K562 (cell line): Measurements from ENCODE around the gene ATP5PD. TPM values are rescaled to one million over a fixed set of nuclear protein-coding genes. Genes with fewer than 3 reads are reported as not detected.
A peak's percentile ranks its signal among the peaks of the same experiment; 100 is the strongest.

Experiments
- CHCHD3 ChIP-seq: fragments of 250-450 bp; sonication (Bioruptor Pico); IDR thresholded peaks from 2 replicates; pipeline ENCODE4 v2.1.2; 2022; ENCODE audit warnings: mild to moderate bottlenecking
- CREM ChIP-seq: IDR thresholded peaks from 2 replicates; pipeline ENCODE4 v1.6.1; 2014; ENCODE audit warnings: antibody characterized with exemption, low read depth
- EP400 ChIP-seq: fragments of 450-650 bp; IDR thresholded peaks from 2 replicates; pipeline ENCODE4 v1.6.1; 2017; ENCODE audit warnings: antibody characterized with exemption, mild to moderate bottlenecking, moderate library complexity
- HDAC2 ChIP-seq: fragments of 450-650 bp; IDR thresholded peaks from 2 replicates; pipeline ENCODE4 v1.6.1; 2016; ENCODE audit warnings: mild to moderate bottlenecking
- HDAC8 ChIP-seq: fragments of 450-650 bp; IDR thresholded peaks from 2 replicates; pipeline ENCODE4 v1.6.1; 2016; ENCODE audit warnings: mild to moderate bottlenecking, missing genetic modification characterization, moderate library complexity, missing compliant biosample characterization
- MTA1 ChIP-seq: fragments of 450-650 bp; IDR thresholded peaks from 2 replicates; pipeline ENCODE4 v1.6.1; 2017; ENCODE audit warnings: borderline replicate concordance
- MYNN ChIP-seq, 2 experiments: sonication (generic); formaldehyde crosslinking in 1 of 2; IDR thresholded peaks; 2 replicates each; pipeline versions ENCODE4 v1.5.0 to v1.6.1; 2016 to 2020; ENCODE audit warnings: antibody characterized with exemption in 1 of 2, missing genetic modification reagents in 1 of 2
- NFE2 ChIP-seq: IDR thresholded peaks from 2 replicates; pipeline ENCODE4 v1.6.1; 2014; ENCODE audit warnings: antibody characterized with exemption, low read depth
- POLR2A ChIP-seq: fragments of 450-650 bp; conservative IDR thresholded peaks from 2 replicates; pipeline ENCODE4 v1.6.1; 2016
- POLR2G ChIP-seq: fragments of 200-400 bp; formaldehyde crosslinking; IDR thresholded peaks from 2 replicates; pipeline ENCODE4 v1.6.1; 2017; ENCODE audit warnings: low read depth, mild to moderate bottlenecking, antibody characterized with exemption, low read length, moderate library complexity
- SLC30A9 ChIP-seq: fragments of 250-450 bp; sonication (Bioruptor Pico); IDR thresholded peaks from 2 replicates; pipeline ENCODE4 v1.8.0; 2022; ENCODE audit warnings: mild to moderate bottlenecking, moderate library complexity
- SMARCA5 ChIP-seq: fragments of 450-650 bp; IDR thresholded peaks from 2 replicates; pipeline ENCODE4 v1.6.1; 2016
- TCF7 ChIP-seq: sonication (generic); IDR thresholded peaks from 2 replicates; pipeline ENCODE4 v1.6.1; 2016; ENCODE audit warnings: antibody characterized with exemption, borderline replicate concordance
- TRIM24 ChIP-seq, 2 experiments: fragments of 450-650 bp; IDR thresholded peaks; 2 replicates each; pipeline ENCODE4 v1.6.1; 2016
- ZNF197 ChIP-seq: fragments of 200-800 bp; sonication (Bioruptor generic); IDR thresholded peaks from 2 replicates; pipeline ENCODE4 v1.6.1; 2016; ENCODE audit warnings: low read depth, missing genetic modification characterization, missing compliant biosample characterization
- ZNF41 ChIP-seq: fragments of 250-450 bp; sonication (Bioruptor Pico); conservative IDR thresholded peaks from 2 replicates; pipeline ENCODE4 v1.4.0; 2020; ENCODE audit warnings: mild to moderate bottlenecking
- ZNF766 ChIP-seq: fragments of 200-800 bp; sonication (Bioruptor generic); conservative IDR thresholded peaks from 2 replicates; pipeline ENCODE4 v1.6.1; 2016; ENCODE audit warnings: missing genetic modification characterization, missing compliant biosample characterization
- polyA plus RNA-seq, 8 experiments: library from polyadenylated mRNA; depleted of rRNA in 4 of 8; stranded (reverse) in 5 of 8; unstranded in 3 of 8; fragments of >200 nt; fragmentation: Nextera tagmentation in 2 of 8; fragmentation: Illumina TruSeq in 1 of 8; extraction: Ambion mirVana in 2 of 8; extraction: Trizol in 1 of 8; gene quantifications; 2 replicates each; pipeline versions ENCODE4 v1.2.1 to v1.2.3, GENCODE V29; 2011 to 2014; ENCODE audit warnings: inconsistent platforms in 1 of 8, missing spikeins in 1 of 8
- total RNA-seq, 7 experiments: library from RNA; depleted of rRNA in 6 of 7; stranded (reverse); fragments of >200 nt in 6 of 7; fragmentation: Illumina TruSeq in 2 of 7; extraction: Trizol in 2 of 7; gene quantifications; 2 replicates each; pipeline versions ENCODE4 v1.2.1 to v1.2.3, GENCODE V29; 2011 to 2021; ENCODE audit warnings: low replicate concordance in 1 of 7
- TF ChIP-seq, protein P1 (sequence below): fragments of 250-450 bp; sonication (Bioruptor Pico); IDR thresholded peaks from 2 replicates; pipeline ENCODE4 v1.8.0; 2021; ENCODE audit warnings: mild to moderate bottlenecking, moderate library complexity
- TF ChIP-seq, protein P2 (sequence below): sonication (generic); formaldehyde crosslinking; IDR thresholded peaks from 2 replicates; pipeline ENCODE4 v1.8.0; 2023; ENCODE audit warnings: mild to moderate bottlenecking, missing genetic modification reagents
- TF ChIP-seq, protein P3 (sequence below): fragments of 200-800 bp; sonication (Bioruptor generic); IDR thresholded peaks from 2 replicates; pipeline ENCODE4 v1.6.1; 2017; ENCODE audit warnings: missing genetic modification characterization, missing compliant biosample characterization
- TF ChIP-seq, protein P4 (sequence below): fragments of 450-650 bp; formaldehyde crosslinking; conservative IDR thresholded peaks from 2 replicates; pipeline ENCODE4 v1.4.0; 2022; ENCODE audit warnings: mild to moderate bottlenecking, missing genetic modification characterization
- TF ChIP-seq, protein P5 (sequence below): fragments of 250-450 bp; sonication (Bioruptor Pico); IDR thresholded peaks from 2 replicates; pipeline ENCODE4 v1.9.0; 2021; ENCODE audit warnings: mild to moderate bottlenecking

ATP5PD gene
- total and polyA plus RNA-seq, 9 of the 15 experiments (the other 6 are each of a cell fraction or from before 2014, with no cell fraction given), result 271 to 828 (median 432) TPM

DNA sequence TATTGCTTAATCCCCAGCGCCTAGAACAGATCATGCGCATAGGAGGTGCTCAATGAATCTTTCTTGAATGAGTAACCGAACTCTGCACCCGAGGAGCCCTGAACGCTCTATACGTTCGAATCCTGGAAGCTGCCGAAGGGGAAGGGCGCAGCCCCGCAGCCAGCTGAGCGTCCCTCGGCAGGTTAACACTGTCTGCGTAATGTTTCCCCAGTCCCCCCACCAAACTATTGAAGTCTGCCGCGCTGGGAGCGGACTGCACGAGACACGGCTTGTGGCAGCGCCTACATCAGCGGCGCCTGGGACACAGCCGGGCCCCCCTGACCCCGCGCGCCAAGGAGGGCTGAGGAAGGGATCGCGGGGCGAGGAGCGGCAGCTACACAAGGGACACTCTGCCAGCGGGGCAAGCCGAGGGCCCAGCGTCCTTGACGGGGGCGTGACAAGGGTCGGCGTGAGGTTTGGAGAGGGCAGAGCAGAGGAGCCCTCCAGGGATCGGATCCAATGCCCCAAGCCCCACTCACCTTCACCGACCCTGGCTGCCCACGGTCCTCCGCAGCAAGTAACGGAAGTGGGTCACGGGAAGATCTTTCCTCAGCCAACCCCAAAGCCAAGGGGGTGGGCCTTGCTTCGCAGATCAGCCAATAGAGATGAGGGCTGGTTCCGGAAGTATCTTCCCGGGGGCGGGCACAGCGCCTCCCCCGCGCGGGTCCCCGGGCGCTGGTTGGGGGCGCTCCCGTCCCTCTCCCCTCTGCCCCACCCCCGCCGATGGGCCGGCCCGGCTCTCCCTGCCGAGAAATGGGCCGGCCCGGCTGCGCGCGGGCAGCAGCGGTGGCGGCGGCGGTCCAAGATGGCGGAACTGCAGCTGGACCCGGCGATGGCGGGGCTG lies at the start of gene ATP5PD, which contains the start of gene KCTD2 (continued):
- TF ChIP-seq SLC30A9 (CRISPR knock-in tag) (no peak), TRIM24 (IDR thresholded peaks at IDR 0.05) (no peak), MTA1 (no peak), CHCHD3 (CRISPR knock-in tag) (no peak), ZNF766 (CRISPR knock-in tag) (0 out of 2 replicates have a peak, but pooled peaks have one; percentile 48), NFE2 (no peak), EP400 (peak; percentile 77), SMARCA5 (no peak), POLR2A (peak; percentile 97), ZNF41 (CRISPR knock-in tag) (no peak), HDAC2 (peak; percentile 51; the same call in 1 of the 2 replicates), TCF7 (no peak), ZNF197 (CRISPR knock-in tag) (no peak), CREM (peak; percentile 85), HDAC8 (tag) (no peak), MYNN (IDR thresholded peaks at IDR 0.05) (no peak), MYNN (CRISPR knock-in tag; IDR thresholded peaks at IDR 0.05) (no peak), POLR2G (peak; percentile 82)
- TF ChIP-seq, protein P1, sequence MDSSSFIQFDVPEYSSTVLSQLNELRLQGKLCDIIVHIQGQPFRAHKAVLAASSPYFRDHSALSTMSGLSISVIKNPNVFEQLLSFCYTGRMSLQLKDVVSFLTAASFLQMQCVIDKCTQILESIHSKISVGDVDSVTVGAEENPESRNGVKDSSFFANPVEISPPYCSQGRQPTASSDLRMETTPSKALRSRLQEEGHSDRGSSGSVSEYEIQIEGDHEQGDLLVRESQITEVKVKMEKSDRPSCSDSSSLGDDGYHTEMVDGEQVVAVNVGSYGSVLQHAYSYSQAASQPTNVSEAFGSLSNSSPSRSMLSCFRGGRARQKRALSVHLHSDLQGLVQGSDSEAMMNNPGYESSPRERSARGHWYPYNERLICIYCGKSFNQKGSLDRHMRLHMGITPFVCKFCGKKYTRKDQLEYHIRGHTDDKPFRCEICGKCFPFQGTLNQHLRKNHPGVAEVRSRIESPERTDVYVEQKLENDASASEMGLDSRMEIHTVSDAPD (CRISPR knock-in tag), result no peak
- TF ChIP-seq, protein P2, sequence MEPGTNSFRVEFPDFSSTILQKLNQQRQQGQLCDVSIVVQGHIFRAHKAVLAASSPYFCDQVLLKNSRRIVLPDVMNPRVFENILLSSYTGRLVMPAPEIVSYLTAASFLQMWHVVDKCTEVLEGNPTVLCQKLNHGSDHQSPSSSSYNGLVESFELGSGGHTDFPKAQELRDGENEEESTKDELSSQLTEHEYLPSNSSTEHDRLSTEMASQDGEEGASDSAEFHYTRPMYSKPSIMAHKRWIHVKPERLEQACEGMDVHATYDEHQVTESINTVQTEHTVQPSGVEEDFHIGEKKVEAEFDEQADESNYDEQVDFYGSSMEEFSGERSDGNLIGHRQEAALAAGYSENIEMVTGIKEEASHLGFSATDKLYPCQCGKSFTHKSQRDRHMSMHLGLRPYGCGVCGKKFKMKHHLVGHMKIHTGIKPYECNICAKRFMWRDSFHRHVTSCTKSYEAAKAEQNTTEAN (CRISPR knock-in tag), result peak; percentile 61; the same call in 1 of the 2 replicates
- TF ChIP-seq, protein P3, sequence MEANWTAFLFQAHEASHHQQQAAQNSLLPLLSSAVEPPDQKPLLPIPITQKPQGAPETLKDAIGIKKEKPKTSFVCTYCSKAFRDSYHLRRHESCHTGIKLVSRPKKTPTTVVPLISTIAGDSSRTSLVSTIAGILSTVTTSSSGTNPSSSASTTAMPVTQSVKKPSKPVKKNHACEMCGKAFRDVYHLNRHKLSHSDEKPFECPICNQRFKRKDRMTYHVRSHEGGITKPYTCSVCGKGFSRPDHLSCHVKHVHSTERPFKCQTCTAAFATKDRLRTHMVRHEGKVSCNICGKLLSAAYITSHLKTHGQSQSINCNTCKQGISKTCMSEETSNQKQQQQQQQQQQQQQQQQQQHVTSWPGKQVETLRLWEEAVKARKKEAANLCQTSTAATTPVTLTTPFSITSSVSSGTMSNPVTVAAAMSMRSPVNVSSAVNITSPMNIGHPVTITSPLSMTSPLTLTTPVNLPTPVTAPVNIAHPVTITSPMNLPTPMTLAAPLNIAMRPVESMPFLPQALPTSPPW (CRISPR knock-in tag), result peak; percentile 92
- TF ChIP-seq, protein P4, sequence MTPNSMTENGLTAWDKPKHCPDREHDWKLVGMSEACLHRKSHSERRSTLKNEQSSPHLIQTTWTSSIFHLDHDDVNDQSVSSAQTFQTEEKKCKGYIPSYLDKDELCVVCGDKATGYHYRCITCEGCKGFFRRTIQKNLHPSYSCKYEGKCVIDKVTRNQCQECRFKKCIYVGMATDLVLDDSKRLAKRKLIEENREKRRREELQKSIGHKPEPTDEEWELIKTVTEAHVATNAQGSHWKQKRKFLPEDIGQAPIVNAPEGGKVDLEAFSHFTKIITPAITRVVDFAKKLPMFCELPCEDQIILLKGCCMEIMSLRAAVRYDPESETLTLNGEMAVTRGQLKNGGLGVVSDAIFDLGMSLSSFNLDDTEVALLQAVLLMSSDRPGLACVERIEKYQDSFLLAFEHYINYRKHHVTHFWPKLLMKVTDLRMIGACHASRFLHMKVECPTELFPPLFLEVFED (CRISPR knock-in tag), result no peak
- TF ChIP-seq, protein P5, sequence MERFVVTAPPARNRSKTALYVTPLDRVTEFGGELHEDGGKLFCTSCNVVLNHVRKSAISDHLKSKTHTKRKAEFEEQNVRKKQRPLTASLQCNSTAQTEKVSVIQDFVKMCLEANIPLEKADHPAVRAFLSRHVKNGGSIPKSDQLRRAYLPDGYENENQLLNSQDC (CRISPR knock-in tag), result peak; percentile 55; the same call in 1 of the 2 replicates
